HCT116 (cell line): ENCODE results near the gene FATE1. TPM values are rescaled to one million over a fixed set of nuclear protein-coding genes. Genes with fewer than 3 reads are reported as not detected.

Experiments
- ATAC-seq: fragments of 200-7000 bp; cut with Tn5 transposase; 2 replicates; pipeline ENCODE4 v1.9.1; 2020; ENCODE audit warnings: mild to moderate bottlenecking, moderate library complexity
- BruUV-seq: library from RNA; stranded (reverse); fragments of 400-500 nt; replicated peaks from 2 replicates; lab custom pipeline; 2021; lab: Mats Ljungman, UMichigan
- CTCF ChIA-PET: fragments of 300-600 bp; sonication (Branson Sonifier 250); formaldehyde crosslinking; loops from one replicate; lab custom pipeline; 2021; ENCODE audit warnings: antibody characterized with exemption; lab: Charles Lee
- POLR2A ChIA-PET: fragments of 300-600, 350-600 bp; sonication (Branson Sonifier 250); formaldehyde crosslinking; loops from one replicate; lab custom pipeline; 2021; ENCODE audit warnings: antibody characterized with exemption; lab: Charles Lee
- RAD21 ChIA-PET, 2 experiments: fragments of 300-600 bp; sonication (Branson Sonifier 250); formaldehyde crosslinking; loops; one replicate each; lab custom pipeline; 2023; ENCODE audit warnings: low total read pairs in 2 of 2; ENCODE audit not compliant: uncharacterized antibody in 2 of 2, unreplicated experiment in 2 of 2, low non-redundant PET in 1 of 2; lab: Charles Lee
- DNase-seq: peaks from one replicate; pipeline ENCODE4 v3.0.0-alpha.2; 2010; ENCODE audit warnings: low read depth, low spot score
- H2AFZ ChIP-seq: fragments of 200-600 bp; shearing (Covaris generic), sonication (generic); 2 replicates; pipeline ENCODE4 v1.6.1; 2017; ENCODE audit warnings: low read depth, mixed run types, mixed read lengths, antibody characterized with exemption, low read length; ENCODE audit not compliant: poor library complexity, severe bottlenecking
- H3K27ac ChIP-seq: 2 replicates; pipeline ENCODE4 v1.5.1; 2012; ENCODE audit warnings: low read depth, low read length
- H3K27me3 ChIP-seq: fragments of 200-600 bp; sonication (generic); 2 replicates; pipeline ENCODE4 v1.6.1; 2016; ENCODE audit warnings: mixed run types, low read length, mixed read lengths; ENCODE audit not compliant: insufficient read depth
- H3K36me3 ChIP-seq, 2 experiments: fragments of 200-500 bp in 1 of 2; fragments of 200-600 bp in 1 of 2; sonication (Bioruptor generic) in 1 of 2; sonication (generic) in 1 of 2; 2 replicates each; pipeline versions ENCODE4 v1.5.1 to v1.6.1; 2014 to 2016; ENCODE audit warnings: low read length in 2 of 2, inconsistent platforms in 1 of 2, mixed read lengths in 1 of 2, mixed run types in 1 of 2; ENCODE audit not compliant: insufficient read depth in 2 of 2, control insufficient read depth in 1 of 2
- H3K4me1 ChIP-seq, 2 experiments: fragments of 200-600 bp in 1 of 2; sonication (generic) in 1 of 2; 2 replicates each; pipeline versions ENCODE4 v1.5.1 to v1.6.1; 2012 to 2017; ENCODE audit warnings: low read length in 2 of 2, inconsistent platforms in 1 of 2, mild to moderate bottlenecking in 1 of 2, mixed read lengths in 1 of 2, mixed run types in 1 of 2, moderate library complexity in 1 of 2; ENCODE audit not compliant: insufficient read depth in 2 of 2, control insufficient read depth in 1 of 2
- H3K4me2 ChIP-seq: fragments of 200-600 bp; sonication (generic); 2 replicates; pipeline ENCODE4 v1.6.1; 2017; ENCODE audit warnings: mixed run types, low read length, mixed read lengths
- H3K4me3 ChIP-seq, 2 experiments: fragments of 200-600 bp in 1 of 2; sonication (generic) in 1 of 2; replicated peaks in 1 of 2; 2 replicates each; pipeline ENCODE4 v1.5.1; 2011 to 2016; ENCODE audit warnings: low read length in 2 of 2, control low read depth in 1 of 2, low read depth in 1 of 2, mild to moderate bottlenecking in 1 of 2, mixed read lengths in 1 of 2, mixed run types in 1 of 2
- H3K79me2 ChIP-seq: fragments of 200-600 bp; sonication (generic); 2 replicates; pipeline ENCODE4 v1.6.1; 2017; ENCODE audit warnings: mild to moderate bottlenecking, mixed run types, low read length, moderate library complexity, mixed read lengths; ENCODE audit not compliant: insufficient read depth
- H3K9ac ChIP-seq: fragments of 200-600 bp; sonication (generic); 2 replicates; pipeline ENCODE4 v1.6.1; 2016; ENCODE audit warnings: low read length, mixed read lengths
- H3K9me2 ChIP-seq: fragments of 200-600 bp; sonication (generic), shearing (Covaris generic); 2 replicates; pipeline ENCODE4 v1.6.1; 2017; ENCODE audit warnings: mixed run types, mild to moderate bottlenecking, moderate library complexity; ENCODE audit not compliant: insufficient read depth
- H3K9me3 ChIP-seq, 2 experiments: fragments of 200-500 bp in 1 of 2; fragments of 200-600 bp in 1 of 2; sonication (Bioruptor generic) in 1 of 2; sonication (generic) in 1 of 2; 2 replicates each; pipeline ENCODE4 v1.6.1; 2014 to 2017; ENCODE audit warnings: low read length in 2 of 2, mixed read lengths in 2 of 2, inconsistent platforms in 1 of 2, low read depth in 1 of 2, mild to moderate bottlenecking in 1 of 2, mixed run types in 1 of 2, moderate library complexity in 1 of 2; ENCODE audit not compliant: control insufficient read depth in 1 of 2, insufficient read depth in 1 of 2
- H4K20me1 ChIP-seq: fragments of 200-600 bp; sonication (generic), shearing (Covaris generic); 2 replicates; pipeline ENCODE4 v1.6.1; 2017; ENCODE audit warnings: mixed run types, mild to moderate bottlenecking, moderate library complexity; ENCODE audit not compliant: insufficient read depth
- ATF3 ChIP-seq: IDR thresholded peaks from 2 replicates; pipeline ENCODE4 v1.6.1; 2012
- CBX3 ChIP-seq: IDR thresholded peaks from 2 replicates; pipeline ENCODE4 v1.6.1; 2012; ENCODE audit warnings: low read depth
- CEBPB ChIP-seq: IDR thresholded peaks from 2 replicates; pipeline ENCODE4 v1.6.1; 2012; ENCODE audit warnings: low read depth
- CTCF ChIP-seq, 3 experiments: fragments of 200-600 bp in 1 of 3; sonication (generic) in 1 of 3; IDR thresholded peaks in 2 of 3; conservative IDR thresholded peaks in 1 of 3; 2 replicates each; pipeline ENCODE4 v1.5.1; 2012 to 2017; ENCODE audit warnings: low read depth in 2 of 3, low read length in 2 of 3, antibody characterized with exemption in 1 of 3, borderline replicate concordance in 1 of 3, control low read depth in 1 of 3, mild to moderate bottlenecking in 1 of 3, mixed read lengths in 1 of 3, mixed run types in 1 of 3, moderate library complexity in 1 of 3; ENCODE audit not compliant: insufficient read depth in 1 of 3
- EGR1 ChIP-seq: IDR thresholded peaks from 2 replicates; pipeline ENCODE4 v1.6.1; 2012; ENCODE audit warnings: low read depth
- ELF1 ChIP-seq: IDR thresholded peaks from 2 replicates; pipeline ENCODE4 v1.6.1; 2012; ENCODE audit warnings: low read depth, borderline replicate concordance
- EZH2 ChIP-seq: fragments of 200-600 bp; sonication (generic); IDR thresholded peaks from 2 replicates; pipeline ENCODE4 v1.6.1; 2017; ENCODE audit warnings: antibody characterized with exemption, mixed run types
- EZH2phosphoT487 ChIP-seq: fragments of 200-600 bp; IDR thresholded peaks from 2 replicates; pipeline ENCODE4 v1.6.1; 2018; ENCODE audit warnings: antibody characterized with exemption, borderline replicate concordance
- FOSL1 ChIP-seq: IDR thresholded peaks from 2 replicates; pipeline ENCODE4 v1.6.1; 2012; ENCODE audit warnings: low read depth
- JUND ChIP-seq: IDR thresholded peaks from 2 replicates; pipeline ENCODE4 v1.6.1; 2012
- MAX ChIP-seq: IDR thresholded peaks from 2 replicates; pipeline ENCODE4 v1.6.1; 2012
- POLR2A ChIP-seq: IDR thresholded peaks from 2 replicates; pipeline ENCODE4 v1.7.0; 2011; ENCODE audit warnings: borderline replicate concordance; ENCODE audit not compliant: insufficient read depth, insufficient read length; ENCODE audit errors: extremely low read depth
- POLR2AphosphoS5 ChIP-seq: IDR thresholded peaks from 2 replicates; pipeline ENCODE4 v1.6.1; 2011; ENCODE audit warnings: mild to moderate bottlenecking, low read depth, low read length, moderate library complexity
- SIN3A ChIP-seq: IDR thresholded peaks from 2 replicates; pipeline ENCODE4 v1.6.1; 2012; ENCODE audit warnings: low read depth
- ZFX ChIP-seq: fragments of 450-650 bp; IDR thresholded peaks from 2 replicates; pipeline ENCODE4 v1.6.1; 2017
- ZNF274 ChIP-seq: fragments of 200-500 bp; sonication (Bioruptor generic); IDR thresholded peaks from 2 replicates; pipeline ENCODE4 v1.6.1; 2014; ENCODE audit warnings: mild to moderate bottlenecking, low read depth, low read length, inconsistent platforms
- intact Hi-C: fragments of 100-400 bp; cut with micrococcal nuclease; formaldehyde crosslinking; loops from 2 replicates; pipeline ENCODE4 v1.10.0; 2022
- total RNA-seq: library from RNA; stranded (reverse); gene quantifications from one replicate; pipeline ENCODE4 v1.2.1, GENCODE V29; 2021; ENCODE audit not compliant: unreplicated experiment
- TF ChIP-seq, protein P1 (sequence below): IDR thresholded peaks from 2 replicates; pipeline ENCODE4 v1.6.1; 2011; ENCODE audit warnings: mild to moderate bottlenecking, low read length, moderate library complexity; ENCODE audit not compliant: insufficient replicate concordance; ENCODE audit errors: extremely low read depth
- TF ChIP-seq, protein P2 (sequence below): IDR thresholded peaks from 2 replicates; pipeline ENCODE4 v1.6.1; 2012; ENCODE audit warnings: low read depth

FATE1 gene
- total RNA-seq, 1 experiment from 2014 or later: not detected

- H3K36me3 ChIP-seq: no peaks in the 10 kb centered on the region
- BruUV-seq: no TSS peak
- no peaks in the 10 kb centered on the region for H4K20me1 ChIP-seq
- DNase-seq: no peak
- TF ChIP-seq EZH2: no peak
- no peak for TF ChIP-seq POLR2A
- no peak for TF ChIP-seq ZNF274
- no peak for TF ChIP-seq ELF1
- TF ChIP-seq, protein P1, sequence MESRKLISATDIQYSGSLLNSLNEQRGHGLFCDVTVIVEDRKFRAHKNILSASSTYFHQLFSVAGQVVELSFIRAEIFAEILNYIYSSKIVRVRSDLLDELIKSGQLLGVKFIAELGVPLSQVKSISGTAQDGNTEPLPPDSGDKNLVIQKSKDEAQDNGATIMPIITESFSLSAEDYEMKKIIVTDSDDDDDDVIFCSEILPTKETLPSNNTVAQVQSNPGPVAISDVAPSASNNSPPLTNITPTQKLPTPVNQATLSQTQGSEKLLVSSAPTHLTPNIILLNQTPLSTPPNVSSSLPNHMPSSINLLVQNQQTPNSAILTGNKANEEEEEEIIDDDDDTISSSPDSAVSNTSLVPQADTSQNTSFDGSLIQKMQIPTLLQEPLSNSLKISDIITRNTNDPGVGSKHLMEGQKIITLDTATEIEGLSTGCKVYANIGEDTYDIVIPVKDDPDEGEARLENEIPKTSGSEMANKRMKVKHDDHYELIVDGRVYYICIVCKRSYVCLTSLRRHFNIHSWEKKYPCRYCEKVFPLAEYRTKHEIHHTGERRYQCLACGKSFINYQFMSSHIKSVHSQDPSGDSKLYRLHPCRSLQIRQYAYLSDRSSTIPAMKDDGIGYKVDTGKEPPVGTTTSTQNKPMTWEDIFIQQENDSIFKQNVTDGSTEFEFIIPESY: no peak
- no peak for TF ChIP-seq CTCF (IDR thresholded peaks at IDR 0.05 in 2 of 3, conservative IDR thresholded peaks at IDR 0.05 in 1 of 3; ENCODE audit: borderline replicate concordance in 1 of 3, insufficient read depth in 1 of 3, low read depth in 2 of 3, low read length in 2 of 3)
- TF ChIP-seq FOSL1: no peak
- no peak for TF ChIP-seq EZH2phosphoT487
- TF ChIP-seq, protein P2, sequence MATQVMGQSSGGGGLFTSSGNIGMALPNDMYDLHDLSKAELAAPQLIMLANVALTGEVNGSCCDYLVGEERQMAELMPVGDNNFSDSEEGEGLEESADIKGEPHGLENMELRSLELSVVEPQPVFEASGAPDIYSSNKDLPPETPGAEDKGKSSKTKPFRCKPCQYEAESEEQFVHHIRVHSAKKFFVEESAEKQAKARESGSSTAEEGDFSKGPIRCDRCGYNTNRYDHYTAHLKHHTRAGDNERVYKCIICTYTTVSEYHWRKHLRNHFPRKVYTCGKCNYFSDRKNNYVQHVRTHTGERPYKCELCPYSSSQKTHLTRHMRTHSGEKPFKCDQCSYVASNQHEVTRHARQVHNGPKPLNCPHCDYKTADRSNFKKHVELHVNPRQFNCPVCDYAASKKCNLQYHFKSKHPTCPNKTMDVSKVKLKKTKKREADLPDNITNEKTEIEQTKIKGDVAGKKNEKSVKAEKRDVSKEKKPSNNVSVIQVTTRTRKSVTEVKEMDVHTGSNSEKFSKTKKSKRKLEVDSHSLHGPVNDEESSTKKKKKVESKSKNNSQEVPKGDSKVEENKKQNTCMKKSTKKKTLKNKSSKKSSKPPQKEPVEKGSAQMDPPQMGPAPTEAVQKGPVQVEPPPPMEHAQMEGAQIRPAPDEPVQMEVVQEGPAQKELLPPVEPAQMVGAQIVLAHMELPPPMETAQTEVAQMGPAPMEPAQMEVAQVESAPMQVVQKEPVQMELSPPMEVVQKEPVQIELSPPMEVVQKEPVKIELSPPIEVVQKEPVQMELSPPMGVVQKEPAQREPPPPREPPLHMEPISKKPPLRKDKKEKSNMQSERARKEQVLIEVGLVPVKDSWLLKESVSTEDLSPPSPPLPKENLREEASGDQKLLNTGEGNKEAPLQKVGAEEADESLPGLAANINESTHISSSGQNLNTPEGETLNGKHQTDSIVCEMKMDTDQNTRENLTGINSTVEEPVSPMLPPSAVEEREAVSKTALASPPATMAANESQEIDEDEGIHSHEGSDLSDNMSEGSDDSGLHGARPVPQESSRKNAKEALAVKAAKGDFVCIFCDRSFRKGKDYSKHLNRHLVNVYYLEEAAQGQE: no peak
- no peak for TF ChIP-seq MAX
- TF ChIP-seq CEBPB: no peak
- no peak for TF ChIP-seq POLR2AphosphoS5
- TF ChIP-seq EGR1: no peak
- no peak for TF ChIP-seq ATF3
- no peak for TF ChIP-seq CBX3
- TF ChIP-seq JUND: no peak
- TF ChIP-seq ZFX: no peak
- TF ChIP-seq SIN3A: no peak
- intact Hi-C loops: no loop called here
- H3K4me1 ChIP-seq: no peaks in the 10 kb centered on the region
- no peak for ATAC-seq
- no peaks in the 10 kb centered on the region for H3K9me3 ChIP-seq
- no peaks in the 10 kb centered on the region for H3K9me2 ChIP-seq
- CTCF ChIA-PET: no interaction called here
- POLR2A ChIA-PET: no interaction called here
- RAD21 ChIA-PET: no interaction called here
- no peak overlapping the region for H3K4me2 ChIP-seq
- H3K79me2 ChIP-seq: no peaks in the 10 kb centered on the region
- no peak overlapping the region for H3K4me3 ChIP-seq
- H3K27ac ChIP-seq: no peak overlapping the region
- H3K9ac ChIP-seq: no peak overlapping the region
- no peak overlapping the region for H2AFZ ChIP-seq
- H3K27me3 ChIP-seq: no peaks in the 10 kb centered on the region
These were observed 16.1 kb upstream of the FATE1 start for GRCh38 chrX:151699746-151700145.
